AG20443 (cell line): ENCODE results near the gene RBMXL3.

Experiments
- DNase-seq: peaks from one replicate; pipeline ENCODE4 v3.0.0; 2012; ENCODE audit warnings: low spot score, mixed read lengths

RBMXL3 gene

GRCh38 chrX:115233497-115234455 lies 44.6 kb downstream of the RBMXL3 start, which contains the start of gene LRCH2:
TSS of gene LRCH2 (minus strand) at chrX:115234096. CDS start at chrX:115234041, 55 bp downstream.
- DNase-seq, result peak; percentile 62

GRCh38 chrX:115234461-115234860 lies 45.3 kb downstream of the RBMXL3 start:
- no peak for DNase-seq

GRCh38 chrX:115236560-115236959 lies 47.4 kb downstream of the RBMXL3 start:
- DNase-seq, result no peak

GRCh38 chrX:115237056-115237455 lies 47.8 kb downstream of the RBMXL3 start:
- DNase-seq, result no peak
